CD14-positive monocyte (primary cell): Measurements from ENCODE around the gene NLN. TPM values are rescaled to one million over a fixed set of nuclear protein-coding genes. Genes with fewer than 3 reads are reported as not detected.

ENCODE experiments used
- DNase-seq, 3 donors: peaks; one replicate each; pipeline ENCODE4 v3.0.0-alpha.2; 2011 to 2022
- H2AFZ ChIP-seq: 2 replicates; pipeline ENCODE4 v1.6.0; 2012; ENCODE audit warnings: mild to moderate bottlenecking, low read depth, low read length, inconsistent platforms; ENCODE audit not compliant: insufficient read depth, poor library complexity, severe bottlenecking
- H3K27ac ChIP-seq, 2 donors: 1 replicate in 1 of 2; 2 replicates in 1 of 2; pipeline ENCODE4 v1.5.1; 2012 to 2013; ENCODE audit warnings: low read length in 2 of 2, control low read depth in 1 of 2, inconsistent platforms in 1 of 2, low read depth in 1 of 2, mild to moderate bottlenecking in 1 of 2
- H3K27me3 ChIP-seq, 2 donors: one replicate each; pipeline versions ENCODE4 v1.6.0 to v1.6.1; 2011 to 2013; ENCODE audit warnings: low read length in 2 of 2; ENCODE audit not compliant: control insufficient read depth in 2 of 2, insufficient read depth in 2 of 2
- H3K36me3 ChIP-seq, 2 donors: replicated peaks in 1 of 2; 1 replicate in 1 of 2; 2 replicates in 1 of 2; pipeline versions ENCODE4 v1.5.1 to v1.6.1; 2012 to 2013; ENCODE audit warnings: low read length in 2 of 2, control low read depth in 1 of 2, inconsistent platforms in 1 of 2, mild to moderate bottlenecking in 1 of 2; ENCODE audit not compliant: insufficient read depth in 2 of 2, control insufficient read depth in 1 of 2
- H3K4me1 ChIP-seq, 2 donors: 1 replicate in 1 of 2; 2 replicates in 1 of 2; pipeline versions ENCODE4 v1.5.1 to v1.6.1; 2012 to 2013; ENCODE audit warnings: low read length in 2 of 2, control low read depth in 1 of 2, inconsistent platforms in 1 of 2, mild to moderate bottlenecking in 1 of 2, moderate library complexity in 1 of 2; ENCODE audit not compliant: insufficient read depth in 2 of 2, control insufficient read depth in 1 of 2
- H3K4me2 ChIP-seq: replicated peaks from 2 replicates; pipeline ENCODE3; 2012; ENCODE audit warnings: low read length, moderate library complexity, mild to moderate bottlenecking; ENCODE audit not compliant: poor library complexity, severe bottlenecking; ENCODE audit errors: extremely low read depth
- H3K4me3 ChIP-seq, 3 experiments: fragments of 200-600 bp in 1 of 3; sonication (generic) in 1 of 3; replicated peaks in 1 of 3; 1 replicate in 2 of 3; 2 replicates in 1 of 3; pipeline ENCODE4 v1.5.1; 2011 to 2013; ENCODE audit warnings: low read length in 3 of 3, mild to moderate bottlenecking in 3 of 3, control low read depth in 2 of 3, low read depth in 2 of 3, inconsistent platforms in 1 of 3, moderate library complexity in 1 of 3
- H3K79me2 ChIP-seq: 2 replicates; pipeline ENCODE4 v1.6.0; 2012; ENCODE audit warnings: mild to moderate bottlenecking, control low read depth, inconsistent platforms, low read length, moderate library complexity; ENCODE audit not compliant: insufficient read depth
- H3K9ac ChIP-seq: 2 replicates; pipeline ENCODE4 v1.6.0; 2017; ENCODE audit warnings: low read length, mild to moderate bottlenecking; ENCODE audit not compliant: insufficient read depth, poor library complexity, severe bottlenecking
- H3K9me3 ChIP-seq, 2 donors: replicated peaks in 1 of 2; 1 replicate in 1 of 2; 2 replicates in 1 of 2; pipeline versions ENCODE4 v1.5.1 to v1.6.1; 2012 to 2013; ENCODE audit warnings: low read length in 2 of 2, control low read depth in 1 of 2; ENCODE audit not compliant: control insufficient read depth in 1 of 2, insufficient read depth in 1 of 2
- H4K20me1 ChIP-seq: 2 replicates; pipeline ENCODE4 v1.6.0; 2012; ENCODE audit warnings: mild to moderate bottlenecking, low read length, control low read depth, moderate library complexity; ENCODE audit not compliant: insufficient read depth
- H3K27ac Mint-ChIP-seq, 7 donors: one replicate each; pipeline ENCODE4 v1.8.0; 2020; ENCODE audit warnings: mild to moderate bottlenecking in 7 of 7, mixed read lengths in 7 of 7, moderate library complexity in 6 of 7, inconsistent platforms in 2 of 7
- H3K27me3 Mint-ChIP-seq, 3 donors: one replicate each; pipeline ENCODE4 v1.8.0; 2021 to 2022; ENCODE audit warnings: low read depth in 3 of 3, mild to moderate bottlenecking in 3 of 3, mixed read lengths in 3 of 3, moderate library complexity in 3 of 3, inconsistent platforms in 1 of 3
- H3K36me3 Mint-ChIP-seq, 2 donors: one replicate each; pipeline ENCODE4 v1.8.0; 2020; ENCODE audit warnings: mixed read lengths in 2 of 2, inconsistent platforms in 1 of 2, mild to moderate bottlenecking in 1 of 2
- H3K4me1 Mint-ChIP-seq: one replicate; pipeline ENCODE4 v1.8.0; 2020; ENCODE audit warnings: mild to moderate bottlenecking, mixed read lengths
- H3K4me3 Mint-ChIP-seq, 2 donors: one replicate each; pipeline ENCODE4 v1.8.0; 2020; ENCODE audit warnings: mild to moderate bottlenecking in 2 of 2, mixed read lengths in 2 of 2, moderate library complexity in 1 of 2
- H3K9me3 Mint-ChIP-seq, 7 donors: one replicate each; pipeline ENCODE4 v1.8.0; 2020 to 2022; ENCODE audit warnings: mixed read lengths in 7 of 7, mild to moderate bottlenecking in 6 of 7, moderate library complexity in 6 of 7, inconsistent platforms in 2 of 7
- CTCF ChIP-seq: fragments of 200-600 bp; IDR thresholded peaks from one replicate; pipeline ENCODE4 v1.8.0; 2022; ENCODE audit warnings: antibody characterized with exemption, mild to moderate bottlenecking
- WGBS: methylation state at CpG from one replicate; pipeline ENCODE4 v1.1.5; 2013; ENCODE audit warnings: missing lambda C conversion rate; ENCODE audit not compliant: insufficient coverage; 5-methylcytosine and 5-hydroxymethylcytosine counted together
- intact Hi-C, 2 donors: fragments of 100-400 bp; cut with micrococcal nuclease; formaldehyde crosslinking; loops; one replicate each; pipeline versions ENCODE4 v1.15.0 to v1.15.1; 2023
- polyA plus RNA-seq, 3 donors: library from polyadenylated mRNA; depleted of rRNA in 1 of 3; unstranded in 2 of 3; stranded (reverse) in 1 of 3; fragments of 300-500 nt in 2 of 3; fragments of >200 nt in 1 of 3; fragmentation: Illumina TruSeq in 2 of 3; gene quantifications; 1 replicate in 2 of 3; 2 replicates in 1 of 3; pipeline ENCODE4 v1.2.3, GENCODE V29; 2012 to 2021

Gene NLN
- polyA plus RNA-seq, 3 donors = 8.7 to 39.2 (median 17.7) TPM

- Histone ChIP-seq H3K4me2 (no peak overlapping the region), H4K20me1 (peaks cover 5% of the 10 kb centered on the region), H3K79me2 (no peaks in the 10 kb centered on the region), H3K9me3 (peaks cover 0 to 13% of the 10 kb centered on the region in 2 donors), H3K4me1 (peaks cover 18 to 29% of the 10 kb centered on the region in 2 donors), H3K27me3 (no peaks in the 10 kb centered on the region), H3K36me3 (peaks cover 23 to 34% of the 10 kb centered on the region in 2 donors), H3K4me3 (no peak overlapping the region), H3K27ac (no peak overlapping the region), H2AFZ (no peak overlapping the region), H3K9ac (no peak overlapping the region)
- Mint-ChIP-seq H3K4me3 (no peak overlapping the region), H3K4me1 (peaks cover 35% of the 10 kb centered on the region), H3K36me3 (peaks cover 45 to 66% of the 10 kb centered on the region in 2 donors), H3K27me3 (no peaks in the 10 kb centered on the region), H3K9me3 (peaks cover 5 to 12% (median 7%) of the 10 kb centered on the region in 7 donors), H3K27ac (no peak overlapping the region)
- intact Hi-C loops = no loop called here
- WGBS = 83% methylated on average over 2 of the region's 3 CpGs
- no peak for TF ChIP-seq CTCF
- no peak for DNase-seq
Observed at GRCh38 chr5:65800775-65801174, 78.8 kb downstream of the NLN start.

- peaks cover 5% of the 10 kb centered on the region for H4K20me1 ChIP-seq
- H2AFZ ChIP-seq = no peak overlapping the region
- H3K79me2 ChIP-seq = no peaks in the 10 kb centered on the region
- Mint-ChIP-seq H3K4me1 (peaks cover 37% of the 10 kb centered on the region), H3K36me3 (peaks cover 48 to 67% of the 10 kb centered on the region in 2 donors), H3K9me3 (peaks cover 5 to 12% (median 7%) of the 10 kb centered on the region in 7 donors), H3K27me3 (no peaks in the 10 kb centered on the region), H3K4me3 (no peak overlapping the region), H3K27ac (no peak overlapping the region)
- H3K36me3 ChIP-seq = peaks cover 25 to 36% of the 10 kb centered on the region in 2 donors
- peaks cover 0 to 13% of the 10 kb centered on the region in 2 donors for H3K9me3 ChIP-seq
- H3K4me2 ChIP-seq = no peak overlapping the region
- H3K4me1 ChIP-seq = peaks cover 18 to 29% of the 10 kb centered on the region in 2 donors
- intact Hi-C loops = no loop called here
- no peak for DNase-seq
- H3K9ac ChIP-seq = no peak overlapping the region
- TF ChIP-seq CTCF = no peak
- no peak overlapping the region for H3K4me3 ChIP-seq
- no peaks in the 10 kb centered on the region for H3K27me3 ChIP-seq
- WGBS = no CpG with 5 or more reads among the region's 3 CpGs
- peak overlapping the region in 1 of 2 donors; percentile 18 for H3K27ac ChIP-seq
Observed at GRCh38 chr5:65801352-65801783, 79.4 kb downstream of the NLN start.
